ENCODE measurements around the gene STARD3NL.
"Not testable (repeated sequence)": the region's sequence is repeated elsewhere in the genome, so short reads cannot be mapped to it uniquely, and the experiment has no call there.

STARD3NL gene

DNA sequence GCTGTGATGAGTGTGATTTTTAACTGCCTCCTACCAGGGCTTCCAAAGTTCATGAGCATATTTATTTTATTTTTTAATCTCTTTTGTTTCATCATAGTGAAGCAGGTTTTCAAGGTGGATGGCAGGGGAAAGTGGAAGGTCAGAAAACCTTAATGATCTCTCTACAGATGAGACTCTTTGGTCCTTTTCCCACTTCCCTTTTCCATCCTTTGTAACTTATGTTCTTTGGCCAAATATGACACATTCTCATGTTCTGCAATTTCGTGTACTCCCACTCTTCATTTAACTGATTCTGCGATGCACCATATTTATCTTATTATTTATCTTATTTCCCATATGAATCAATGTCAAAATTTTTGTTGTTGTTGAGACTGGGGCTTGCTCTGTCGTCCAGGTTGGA lies 87.9 kb downstream of the STARD3NL start:
- not testable (repeated sequence) for DNase-seq (ENCODE audit: low read depth in 2 of 2)

DNA sequence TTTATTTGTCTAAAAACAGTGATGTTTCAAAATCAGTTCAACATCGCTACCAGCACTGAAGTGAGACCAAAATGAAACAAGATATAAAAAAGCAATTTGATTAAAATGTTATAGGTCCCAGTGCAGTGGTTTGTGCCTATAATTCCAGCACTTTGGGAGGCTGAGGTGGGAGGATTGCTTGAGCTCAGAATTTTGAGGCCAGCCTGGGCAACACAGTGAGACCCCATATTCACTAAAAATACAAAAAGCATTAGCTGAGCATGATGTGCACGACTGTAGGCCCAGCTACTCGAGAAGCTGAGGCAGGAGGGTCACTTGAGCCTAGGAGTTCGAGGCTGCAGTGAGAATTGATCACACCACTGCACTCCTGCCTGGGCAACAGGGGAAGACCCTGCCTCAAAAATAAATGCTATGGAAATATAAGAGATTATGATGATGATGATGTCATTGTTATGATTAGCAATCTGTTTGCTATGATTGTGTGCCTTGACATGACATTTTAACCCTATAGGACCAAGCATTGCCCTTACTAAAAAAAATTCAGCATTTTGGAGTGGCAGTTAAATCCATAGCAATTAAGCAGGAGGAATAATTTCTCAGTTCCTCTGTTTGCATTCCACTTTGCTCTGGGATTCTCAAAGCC lies 91.8 kb downstream of the STARD3NL start:
- DNase-seq (ENCODE audit: low read depth in 2 of 2), result not testable (repeated sequence)

DNA sequence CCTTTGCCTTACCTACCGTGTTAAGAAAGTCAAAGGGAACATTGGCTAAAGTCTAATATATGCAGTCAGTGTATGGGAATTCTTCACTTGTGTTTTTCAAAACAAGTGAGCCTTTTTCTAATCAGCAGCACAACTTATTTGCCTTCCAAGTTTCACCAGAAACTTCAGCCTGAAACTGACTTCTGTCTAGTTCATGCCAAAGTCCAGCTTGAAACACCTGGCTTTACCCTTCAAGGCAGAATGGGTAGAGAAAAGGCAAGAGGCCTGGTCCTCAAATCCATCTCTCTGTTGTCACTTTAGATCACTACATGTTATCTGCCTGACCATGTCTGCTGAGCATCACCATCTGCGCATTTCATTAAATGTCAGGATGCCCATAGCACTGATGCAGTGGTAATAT lies 92.4 kb downstream of the STARD3NL start:
- DNase-seq (ENCODE audit: low read depth in 2 of 2), result not testable (repeated sequence)

DNA sequence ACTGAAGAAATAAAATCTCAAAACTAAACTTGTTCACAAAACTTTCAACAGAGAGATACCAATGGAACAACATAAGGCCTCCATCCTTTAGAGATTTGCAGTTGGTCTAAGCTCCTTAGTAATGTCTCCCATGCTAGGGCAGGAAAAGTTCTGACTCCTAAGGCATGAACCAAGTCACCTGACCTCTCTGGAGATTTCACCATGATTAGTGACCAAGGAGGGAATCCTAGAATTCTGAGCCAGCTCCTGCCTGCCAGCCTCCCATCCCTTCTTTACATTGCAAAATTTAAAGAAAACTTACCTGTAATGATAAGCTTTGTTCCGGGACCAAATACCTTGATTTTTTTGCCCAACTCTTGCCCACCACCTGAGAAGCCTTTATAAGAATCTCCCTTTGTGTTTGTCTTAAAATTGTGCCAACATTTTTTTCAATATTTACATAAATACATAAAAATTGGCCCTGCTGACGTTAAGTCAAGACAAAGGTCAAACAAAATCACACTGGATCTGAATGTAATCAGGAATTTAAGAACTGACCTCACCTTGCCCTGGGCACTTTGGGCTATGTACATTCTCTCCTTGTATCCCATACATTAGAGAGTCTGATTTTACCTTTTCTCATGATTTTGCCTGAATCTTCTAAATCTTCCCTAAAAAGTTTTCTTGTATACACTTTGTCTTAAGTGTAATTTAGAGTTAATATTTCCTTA lies 95.4 kb downstream of the STARD3NL start, which contains the start of gene TARP:
Gene TARP, minus strand, starts transcription at position 351 of the 710 bp plus-strand sequence.
- DNase-seq (ENCODE audit: low read depth in 2 of 2), result no peak

DNA sequence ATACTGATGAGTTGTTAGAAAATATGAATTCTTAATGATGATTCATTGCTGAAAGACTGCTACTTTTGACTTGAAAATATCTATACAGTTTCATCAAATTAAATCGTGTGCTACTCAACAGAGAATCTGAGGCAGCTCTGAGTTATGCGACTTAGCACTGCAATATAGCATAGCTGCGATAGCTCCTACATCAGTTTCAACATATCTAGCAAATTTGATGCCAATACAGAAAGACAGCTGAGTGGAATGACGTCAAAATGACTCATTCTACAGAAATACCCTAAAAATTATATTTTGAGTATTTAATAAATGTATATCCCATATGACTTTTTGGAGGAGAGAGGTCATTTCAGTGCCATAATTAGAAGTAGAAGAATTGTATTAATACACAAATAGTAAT lies 96.4 kb downstream of the STARD3NL start:
- no peak for DNase-seq (ENCODE audit: low read depth in 2 of 2)

DNA sequence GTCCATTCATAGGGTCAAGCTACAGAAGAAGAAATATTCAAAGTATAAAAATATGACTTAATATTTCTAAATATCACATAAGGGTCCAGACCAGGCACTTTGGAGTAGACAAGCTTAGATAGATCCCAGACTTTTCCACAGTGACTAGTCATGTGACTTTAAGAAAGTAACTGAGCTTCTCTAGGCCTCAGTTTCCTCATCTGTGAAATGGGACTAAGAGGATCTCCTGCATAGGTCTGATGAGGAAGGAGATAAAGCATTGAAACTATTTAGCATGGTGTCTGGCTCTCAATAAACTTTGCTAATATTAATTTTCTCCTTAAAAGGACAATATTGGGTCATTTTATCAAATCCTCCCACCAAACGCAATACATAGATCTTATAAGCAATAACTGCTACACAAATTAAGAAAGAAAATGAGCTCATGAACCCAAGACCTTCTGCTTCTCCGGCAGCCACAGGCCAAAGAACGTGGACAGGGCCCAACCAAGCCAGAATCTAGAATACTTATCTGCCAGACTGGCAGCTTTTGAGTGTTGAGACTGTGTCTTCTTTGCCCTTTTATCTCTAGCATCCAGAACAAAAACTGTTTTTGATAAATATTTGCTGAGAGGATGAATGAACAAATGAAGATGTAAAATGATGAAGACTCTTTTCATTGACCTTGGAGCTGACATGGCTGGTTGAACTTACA lies 97.0 kb downstream of the STARD3NL start:
- DNase-seq (ENCODE audit: low read depth in 2 of 2), result no peak

DNA sequence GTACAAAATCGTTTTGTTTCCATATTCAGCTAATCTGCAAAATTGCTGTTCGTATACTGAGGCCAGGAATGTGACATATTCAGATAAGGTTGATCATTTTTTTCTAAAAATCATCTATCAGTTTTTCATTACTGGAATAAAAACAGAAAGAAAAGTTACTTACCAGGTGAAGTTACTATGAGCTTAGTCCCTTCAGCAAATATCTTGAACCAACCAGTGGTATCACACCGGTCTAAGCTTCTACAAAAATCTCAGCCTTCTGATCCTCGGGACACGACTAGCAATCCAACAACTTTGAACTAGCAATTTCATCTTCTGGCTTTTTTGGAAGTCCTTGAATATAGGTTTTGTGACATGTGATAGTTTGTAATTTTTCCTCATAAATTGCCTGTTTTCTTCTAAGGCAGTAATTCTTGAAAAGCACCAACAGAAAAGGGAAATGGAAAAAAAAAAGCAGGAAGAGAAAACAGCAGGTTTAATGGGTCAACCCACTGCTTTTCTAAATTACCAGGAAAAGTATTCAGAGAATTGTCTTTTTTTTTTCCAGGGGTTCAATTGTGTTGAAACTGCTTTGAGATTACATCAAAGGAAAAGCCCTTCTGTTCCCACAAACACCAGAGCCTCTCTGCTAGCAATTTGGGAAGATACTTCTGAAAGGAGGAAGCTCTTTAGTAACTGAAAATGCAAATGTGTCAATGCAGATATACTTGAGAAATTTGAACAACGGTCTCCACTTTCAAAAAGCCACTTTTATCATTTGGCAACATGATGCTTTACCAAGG lies 98.2 kb downstream of the STARD3NL start:
- DNase-seq (ENCODE audit: low read depth in 2 of 2), result no peak

DNA sequence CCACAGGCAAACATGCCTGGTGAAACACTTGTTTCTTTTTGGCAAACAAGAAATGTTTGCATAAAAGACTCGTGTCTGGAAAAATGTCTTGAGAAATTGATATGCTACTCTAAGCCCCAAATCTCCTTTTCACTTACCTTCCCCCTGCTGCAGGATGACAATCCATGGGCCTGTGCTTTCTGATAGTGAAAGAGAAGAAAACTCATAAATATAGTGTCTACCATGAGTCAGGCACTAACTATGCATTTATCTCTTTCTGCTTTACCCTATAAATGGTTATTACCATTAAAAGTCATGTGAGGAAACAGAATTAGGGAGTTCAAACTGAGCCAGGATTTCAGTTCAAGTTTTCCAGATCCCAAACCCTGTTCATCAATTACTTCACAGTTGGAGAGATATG lies 102.0 kb downstream of the STARD3NL start:
- no peak for DNase-seq (ENCODE audit: low read depth in 2 of 2)
